ENCODE data around the gene ADM2.

The ADM2 gene

DNA sequence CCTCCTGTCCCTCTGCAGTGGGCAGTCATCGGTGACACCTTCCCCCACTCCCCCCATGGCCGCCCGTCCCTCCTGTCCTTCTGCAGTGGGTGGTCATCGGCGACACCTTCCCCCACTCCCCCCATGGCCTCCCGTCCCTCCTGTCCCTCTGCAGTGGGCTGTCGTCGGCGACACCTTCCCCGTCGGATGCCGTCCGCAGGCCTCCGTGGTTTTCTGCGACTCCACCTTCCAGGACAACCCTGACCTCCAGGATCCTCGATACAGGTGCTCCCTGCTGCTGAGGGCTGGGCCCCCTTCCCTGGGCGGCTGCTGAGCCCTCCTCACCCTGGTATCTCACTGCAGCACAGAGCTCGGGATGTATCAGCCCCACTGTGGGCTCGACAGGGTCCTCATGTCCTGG, 7.5 kb downstream of the ADM2 start:
- peaks cover 4% of the 10 kb centered on the region for H3K4me1 ChIP-seq
- H3K36me3 ChIP-seq: no peaks in the 10 kb centered on the region
- H3K4me3 ChIP-seq (ENCODE audit: low read depth, low read length): no peak overlapping the region
- no peaks in the 10 kb centered on the region for H3K27me3 ChIP-seq
- TF ChIP-seq, protein P1, sequence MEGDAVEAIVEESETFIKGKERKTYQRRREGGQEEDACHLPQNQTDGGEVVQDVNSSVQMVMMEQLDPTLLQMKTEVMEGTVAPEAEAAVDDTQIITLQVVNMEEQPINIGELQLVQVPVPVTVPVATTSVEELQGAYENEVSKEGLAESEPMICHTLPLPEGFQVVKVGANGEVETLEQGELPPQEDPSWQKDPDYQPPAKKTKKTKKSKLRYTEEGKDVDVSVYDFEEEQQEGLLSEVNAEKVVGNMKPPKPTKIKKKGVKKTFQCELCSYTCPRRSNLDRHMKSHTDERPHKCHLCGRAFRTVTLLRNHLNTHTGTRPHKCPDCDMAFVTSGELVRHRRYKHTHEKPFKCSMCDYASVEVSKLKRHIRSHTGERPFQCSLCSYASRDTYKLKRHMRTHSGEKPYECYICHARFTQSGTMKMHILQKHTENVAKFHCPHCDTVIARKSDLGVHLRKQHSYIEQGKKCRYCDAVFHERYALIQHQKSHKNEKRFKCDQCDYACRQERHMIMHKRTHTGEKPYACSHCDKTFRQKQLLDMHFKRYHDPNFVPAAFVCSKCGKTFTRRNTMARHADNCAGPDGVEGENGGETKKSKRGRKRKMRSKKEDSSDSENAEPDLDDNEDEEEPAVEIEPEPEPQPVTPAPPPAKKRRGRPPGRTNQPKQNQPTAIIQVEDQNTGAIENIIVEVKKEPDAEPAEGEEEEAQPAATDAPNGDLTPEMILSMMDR (IDR thresholded peaks at IDR 0.05; ENCODE audit: low read depth, low read length): no peak
- DNase-seq: no peak
- no peaks in the 10 kb centered on the region for H3K9me3 ChIP-seq

DNA sequence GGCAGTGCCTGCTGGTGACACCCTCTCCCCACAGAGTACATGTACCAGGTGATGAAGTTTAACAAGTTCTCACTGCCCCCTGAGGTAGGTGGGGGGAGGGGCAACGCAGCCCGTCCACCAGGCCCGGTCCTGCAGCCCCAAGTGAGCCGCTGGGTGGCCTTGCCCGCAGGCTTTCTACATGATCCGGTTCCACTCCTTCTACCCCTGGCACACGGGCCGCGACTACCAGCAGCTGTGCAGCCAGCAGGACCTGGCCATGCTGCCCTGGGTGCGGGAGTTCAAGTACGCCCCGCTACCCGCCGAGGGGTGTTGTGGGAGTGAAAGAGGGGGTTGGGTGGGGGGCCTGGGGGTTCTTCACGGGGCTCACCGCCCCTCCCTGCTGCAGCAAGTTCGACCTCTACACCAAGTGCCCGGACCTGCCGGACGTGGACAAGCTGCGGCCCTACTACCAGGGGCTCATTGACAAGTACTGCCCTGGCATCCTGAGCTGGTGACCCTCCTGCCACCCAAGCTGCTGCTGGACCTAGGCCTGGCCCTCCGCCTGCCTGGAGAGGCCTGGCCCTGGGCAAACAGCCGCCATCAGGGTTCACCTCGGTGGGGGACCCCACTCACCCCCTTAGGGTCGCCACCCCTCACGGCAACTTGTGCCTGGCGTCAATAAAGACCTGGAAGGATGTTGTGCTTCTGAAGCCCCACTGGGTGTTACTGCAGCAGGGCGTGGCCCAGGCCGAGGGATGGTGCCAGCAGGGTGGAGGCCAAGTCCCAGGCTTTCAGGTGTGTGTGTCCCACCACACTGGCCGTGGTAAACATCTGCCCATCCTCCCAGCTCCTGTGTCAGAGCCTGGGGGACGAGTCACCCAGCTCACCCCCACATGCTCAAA, 8.3 kb downstream of the ADM2 start:
- H3K27me3 ChIP-seq: no peaks in the 10 kb centered on the region
- TF ChIP-seq, protein P1 (IDR thresholded peaks at IDR 0.05; ENCODE audit: low read depth, low read length): no peak
- no peaks in the 10 kb centered on the region for H3K9me3 ChIP-seq
- no peak overlapping the region for H3K4me3 ChIP-seq (ENCODE audit: low read depth, low read length)
- H3K36me3 ChIP-seq: no peaks in the 10 kb centered on the region
- peak; percentile 20 for DNase-seq
- H3K4me1 ChIP-seq: peaks cover 4% of the 10 kb centered on the region

DNA sequence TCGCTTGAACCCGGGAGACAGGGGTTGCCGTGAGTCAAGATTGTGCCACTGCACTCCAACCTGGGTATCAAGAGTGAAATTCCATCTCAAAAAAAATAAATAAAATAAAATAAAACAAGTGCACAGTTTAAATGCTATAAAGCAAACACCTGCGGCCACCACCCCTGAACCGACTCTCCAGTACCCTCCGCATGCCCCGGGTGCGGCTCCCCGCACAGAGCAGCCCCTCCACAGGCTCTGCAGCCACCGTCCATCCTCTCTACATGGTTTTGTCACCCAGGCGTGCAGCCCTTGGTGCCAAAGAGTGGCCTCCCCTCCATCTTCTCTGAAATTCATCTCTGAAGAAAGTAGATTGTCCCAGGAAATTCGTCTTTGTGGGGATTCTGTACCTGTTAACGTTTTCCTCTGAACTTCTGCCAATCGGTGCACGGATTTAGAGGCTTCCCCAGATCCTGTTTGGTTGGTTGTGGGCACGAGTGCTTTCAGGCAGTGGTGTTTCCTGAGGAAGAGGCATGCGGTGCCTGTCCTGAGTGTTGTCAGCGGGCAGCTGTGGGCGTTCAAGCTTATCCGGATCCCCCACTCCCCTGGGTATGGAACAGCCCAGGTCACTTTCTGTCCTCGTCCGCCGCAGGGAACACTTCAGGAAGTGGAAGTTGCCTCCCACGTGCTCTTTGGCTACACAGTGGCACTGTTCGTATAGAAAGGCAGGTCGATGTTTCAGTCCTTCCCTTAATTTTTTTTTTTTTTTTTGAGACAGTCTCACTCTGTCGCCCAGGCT, 9.4 kb downstream of the ADM2 start:
- DNase-seq: peak; percentile 42
- Histone ChIP-seq H3K4me1 (no peaks in the 10 kb centered on the region; the same call in 1 of the 2 replicates), H3K9me3 (no peaks in the 10 kb centered on the region), H3K27me3 (no peaks in the 10 kb centered on the region), H3K4me3 (ENCODE audit: low read depth, low read length) (no peak overlapping the region), H3K36me3 (no peaks in the 10 kb centered on the region)
- TF ChIP-seq, protein P1 (IDR thresholded peaks at IDR 0.05; ENCODE audit: low read depth, low read length): no peak

DNA sequence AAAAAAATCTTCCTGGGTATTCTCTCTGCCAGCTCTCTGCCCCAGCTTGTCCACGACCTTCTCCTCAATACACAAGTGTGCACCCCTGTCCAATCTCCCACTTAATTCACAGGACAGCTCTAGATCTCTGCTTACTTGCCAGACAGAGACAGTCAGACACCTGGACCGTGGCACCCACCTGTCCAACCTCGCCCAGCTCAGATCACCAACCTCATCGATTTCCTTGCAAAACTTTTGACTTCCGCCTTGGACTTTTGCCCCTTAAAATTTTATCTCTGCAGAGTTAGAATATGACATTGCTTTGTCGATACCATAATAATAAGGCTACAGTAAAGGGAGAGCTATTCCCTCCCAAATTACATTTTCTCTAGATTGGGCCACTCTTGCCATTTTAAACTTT, 15.8 kb downstream of the ADM2 start:
- TF ChIP-seq, protein P1 (IDR thresholded peaks at IDR 0.05; ENCODE audit: low read depth, low read length): no peak
- Histone ChIP-seq H3K4me3 (ENCODE audit: low read depth, low read length) (no peak overlapping the region), H3K27me3 (no peaks in the 10 kb centered on the region), H3K36me3 (no peaks in the 10 kb centered on the region; the same call in 1 of the 2 replicates), H3K9me3 (no peaks in the 10 kb centered on the region), H3K4me1 (no peaks in the 10 kb centered on the region)
- no peak for DNase-seq

DNA sequence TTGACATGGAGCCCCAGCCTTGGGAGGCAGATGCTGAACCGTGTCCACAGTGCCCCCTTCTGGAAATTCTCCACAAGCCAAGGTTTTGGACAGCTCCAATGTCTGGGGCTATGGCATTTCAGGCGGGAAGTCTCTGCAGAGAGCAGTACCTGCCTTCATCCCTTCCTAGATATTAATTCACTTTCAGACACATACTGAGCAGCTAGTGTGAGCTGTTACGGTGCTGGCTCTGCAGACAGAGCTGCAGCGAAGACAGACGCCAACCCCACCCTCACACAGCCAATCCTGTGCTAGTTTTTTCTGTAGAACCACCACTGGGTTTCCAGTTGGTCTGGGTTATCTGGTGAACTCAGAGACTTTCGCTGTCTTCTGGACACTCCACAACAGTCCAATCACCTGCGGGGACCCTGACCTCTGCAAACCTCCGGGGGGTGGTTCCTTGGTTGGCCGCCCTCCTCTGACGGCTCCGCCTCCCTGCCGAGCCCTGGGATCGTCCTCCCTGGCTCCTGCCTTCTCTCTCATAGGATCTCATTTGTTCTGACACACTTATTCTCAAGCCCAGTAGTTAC, 17.1 kb downstream of the ADM2 start:
- H3K4me1 ChIP-seq: no peaks in the 10 kb centered on the region
- H3K4me3 ChIP-seq (ENCODE audit: low read depth, low read length): peak overlapping the region; percentile 2; the same call in 1 of the 2 replicates
- H3K27me3 ChIP-seq: no peaks in the 10 kb centered on the region
- TF ChIP-seq, protein P1 (IDR thresholded peaks at IDR 0.05; ENCODE audit: low read depth, low read length): peak; percentile 87
- peak; percentile 83 for DNase-seq
- H3K9me3 ChIP-seq: no peaks in the 10 kb centered on the region
- peaks cover 4% of the 10 kb centered on the region for H3K36me3 ChIP-seq

Data from BE2C (cell line).